ENCODE measurements around the gene DEDD2. TPM values are rescaled to one million over a fixed set of nuclear protein-coding genes. Genes with fewer than 3 reads are reported as not detected.

Gene DEDD2
- total and polyA plus RNA-seq, 10 of the 15 experiments (the other 5 are each of a cell fraction or from before 2014, with no cell fraction given), result 2.5 to 24.7 (median 17.6) TPM

DNA sequence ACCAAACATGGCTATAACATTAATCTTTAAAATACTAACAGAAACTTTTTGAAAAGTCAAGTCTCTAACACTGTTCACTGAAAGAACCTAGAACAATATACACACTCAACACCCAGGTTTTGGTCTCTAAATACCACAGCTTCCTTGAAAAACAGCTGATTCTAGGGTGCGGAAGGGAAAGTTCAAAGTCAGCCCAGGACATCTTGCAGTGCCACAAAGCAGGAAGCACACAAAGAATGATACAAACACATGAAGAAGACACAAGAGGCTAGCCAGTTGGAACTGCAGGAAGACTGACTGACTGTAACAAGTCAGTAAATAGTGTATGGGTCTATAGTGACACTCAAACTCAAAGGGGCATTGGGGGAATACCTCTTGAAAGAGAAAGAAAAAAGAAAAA lies 4.6 kb downstream of the DEDD2 start:
- H3K9me3 ChIP-seq (replicated peaks; ENCODE audit: control insufficient read depth, insufficient read depth, low read length), result no peaks in the 10 kb centered on the region
- ATAC-seq, result no peak
- H3K79me2 ChIP-seq (ENCODE audit: control insufficient read depth, insufficient read depth, low read length), result peaks cover 33% of the 10 kb centered on the region
- H3K36me3 ChIP-seq (ENCODE audit: control insufficient read depth in 2 of 2, insufficient read depth in 2 of 2, low read length in 1 of 2), result peaks cover 13 to 28% of the 10 kb centered on the region in 2 experiments
- ChIA-PET RAD21 (ENCODE audit: unreplicated experiment) (no interaction called here), CTCF (interaction anchor here (0.7 kb wide), 1 partner anchor 99 kb away, joined by 3 read pairs; no protein-coding TSS in a partner anchor), SMC1A (ENCODE audit: uncharacterized antibody, unreplicated experiment) (interaction anchor here (1.0 kb wide), 1 partner anchor 11 kb away, joined by 3 read pairs; no protein-coding TSS in a partner anchor), POLR2A (interaction anchor here (0.6 to 1.4 kb wide), 3 partner anchors 11 to 109 kb away, joined by 3 to 4 read pairs (median 3); partner anchors contain the start of gene GSK3A)
- 93% methylated on average over 1 of the region's 1 CpG for WGBS (ENCODE audit: insufficient coverage, insufficient replicate concordance, low lambda C conversion rate, missing lambda C conversion rate)
- H3K27me3 ChIP-seq (replicated peaks in 1 of 2; ENCODE audit: control insufficient read depth in 2 of 2, insufficient read depth in 2 of 2, low read length in 1 of 2), result no peaks in the 10 kb centered on the region
- no peak overlapping the region for H2AFZ ChIP-seq (ENCODE audit: control insufficient read depth, low read depth, low read length)
- DNase-seq (ENCODE audit: low read depth, low spot score), result no peak
- in situ Hi-C loops (cut with MboI) (no loop called here), intact Hi-C loops (cut with micrococcal nuclease; ENCODE audit: unreplicated experiment) (no loop called here)
- no peak for FAIRE-seq
- no peaks in the 10 kb centered on the region for H4K20me1 ChIP-seq (ENCODE audit: control insufficient read depth, insufficient read depth)
- no peak overlapping the region for H3K27ac ChIP-seq (ENCODE audit: control insufficient read depth, insufficient read depth)
- H3K4me1 ChIP-seq (ENCODE audit: control insufficient read depth, insufficient read depth, low read length), result peaks cover 5% of the 10 kb centered on the region
- BruUV-seq (replicated peaks), result no TSS peak
- no peak overlapping the region for H3K9ac ChIP-seq (ENCODE audit: control insufficient read depth, insufficient read depth, low read length)
- no peak overlapping the region; the same call in 1 of the 2 replicates for H3K4me2 ChIP-seq (ENCODE audit: control insufficient read depth, insufficient read depth)
- no peak overlapping the region for H3K4me3 ChIP-seq
- TF ChIP-seq, protein P1, sequence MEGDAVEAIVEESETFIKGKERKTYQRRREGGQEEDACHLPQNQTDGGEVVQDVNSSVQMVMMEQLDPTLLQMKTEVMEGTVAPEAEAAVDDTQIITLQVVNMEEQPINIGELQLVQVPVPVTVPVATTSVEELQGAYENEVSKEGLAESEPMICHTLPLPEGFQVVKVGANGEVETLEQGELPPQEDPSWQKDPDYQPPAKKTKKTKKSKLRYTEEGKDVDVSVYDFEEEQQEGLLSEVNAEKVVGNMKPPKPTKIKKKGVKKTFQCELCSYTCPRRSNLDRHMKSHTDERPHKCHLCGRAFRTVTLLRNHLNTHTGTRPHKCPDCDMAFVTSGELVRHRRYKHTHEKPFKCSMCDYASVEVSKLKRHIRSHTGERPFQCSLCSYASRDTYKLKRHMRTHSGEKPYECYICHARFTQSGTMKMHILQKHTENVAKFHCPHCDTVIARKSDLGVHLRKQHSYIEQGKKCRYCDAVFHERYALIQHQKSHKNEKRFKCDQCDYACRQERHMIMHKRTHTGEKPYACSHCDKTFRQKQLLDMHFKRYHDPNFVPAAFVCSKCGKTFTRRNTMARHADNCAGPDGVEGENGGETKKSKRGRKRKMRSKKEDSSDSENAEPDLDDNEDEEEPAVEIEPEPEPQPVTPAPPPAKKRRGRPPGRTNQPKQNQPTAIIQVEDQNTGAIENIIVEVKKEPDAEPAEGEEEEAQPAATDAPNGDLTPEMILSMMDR (IDR thresholded peaks at IDR 0.05 in 2 of 3, conservative IDR thresholded peaks at IDR 0.05 in 1 of 3; ENCODE audit: control insufficient read depth in 2 of 3, extremely low read depth in 1 of 3, insufficient read depth in 1 of 3, low read depth in 3 of 3, low read length in 3 of 3), result no peak
- TF ChIP-seq POLR2A (IDR thresholded peaks at IDR 0.05; ENCODE audit: low read depth, low read length) (no peak), TCF12 (IDR thresholded peaks at IDR 0.05; ENCODE audit: low read depth, low read length) (no peak), RB1 (IDR thresholded peaks at IDR 0.05; ENCODE audit: borderline replicate concordance) (no peak), MEF2B (IDR thresholded peaks at IDR 0.05; ENCODE audit: partially characterized antibody, poor library complexity, severe bottlenecking) (no peak), FOS (IDR thresholded peaks at IDR 0.05; ENCODE audit: borderline replicate concordance, extremely low read depth, insufficient read length) (no peak), SPI1 (IDR thresholded peaks at IDR 0.05; ENCODE audit: borderline replicate concordance, insufficient read depth, low read depth, low read length) (no peak)
- TF ChIP-seq, protein P2, sequence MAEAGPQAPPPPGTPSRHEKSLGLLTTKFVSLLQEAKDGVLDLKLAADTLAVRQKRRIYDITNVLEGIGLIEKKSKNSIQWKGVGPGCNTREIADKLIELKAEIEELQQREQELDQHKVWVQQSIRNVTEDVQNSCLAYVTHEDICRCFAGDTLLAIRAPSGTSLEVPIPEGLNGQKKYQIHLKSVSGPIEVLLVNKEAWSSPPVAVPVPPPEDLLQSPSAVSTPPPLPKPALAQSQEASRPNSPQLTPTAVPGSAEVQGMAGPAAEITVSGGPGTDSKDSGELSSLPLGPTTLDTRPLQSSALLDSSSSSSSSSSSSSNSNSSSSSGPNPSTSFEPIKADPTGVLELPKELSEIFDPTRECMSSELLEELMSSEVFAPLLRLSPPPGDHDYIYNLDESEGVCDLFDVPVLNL (IDR thresholded peaks at IDR 0.05; ENCODE audit: low read depth, low read length), result no peak
- TF ChIP-seq, protein P3, sequence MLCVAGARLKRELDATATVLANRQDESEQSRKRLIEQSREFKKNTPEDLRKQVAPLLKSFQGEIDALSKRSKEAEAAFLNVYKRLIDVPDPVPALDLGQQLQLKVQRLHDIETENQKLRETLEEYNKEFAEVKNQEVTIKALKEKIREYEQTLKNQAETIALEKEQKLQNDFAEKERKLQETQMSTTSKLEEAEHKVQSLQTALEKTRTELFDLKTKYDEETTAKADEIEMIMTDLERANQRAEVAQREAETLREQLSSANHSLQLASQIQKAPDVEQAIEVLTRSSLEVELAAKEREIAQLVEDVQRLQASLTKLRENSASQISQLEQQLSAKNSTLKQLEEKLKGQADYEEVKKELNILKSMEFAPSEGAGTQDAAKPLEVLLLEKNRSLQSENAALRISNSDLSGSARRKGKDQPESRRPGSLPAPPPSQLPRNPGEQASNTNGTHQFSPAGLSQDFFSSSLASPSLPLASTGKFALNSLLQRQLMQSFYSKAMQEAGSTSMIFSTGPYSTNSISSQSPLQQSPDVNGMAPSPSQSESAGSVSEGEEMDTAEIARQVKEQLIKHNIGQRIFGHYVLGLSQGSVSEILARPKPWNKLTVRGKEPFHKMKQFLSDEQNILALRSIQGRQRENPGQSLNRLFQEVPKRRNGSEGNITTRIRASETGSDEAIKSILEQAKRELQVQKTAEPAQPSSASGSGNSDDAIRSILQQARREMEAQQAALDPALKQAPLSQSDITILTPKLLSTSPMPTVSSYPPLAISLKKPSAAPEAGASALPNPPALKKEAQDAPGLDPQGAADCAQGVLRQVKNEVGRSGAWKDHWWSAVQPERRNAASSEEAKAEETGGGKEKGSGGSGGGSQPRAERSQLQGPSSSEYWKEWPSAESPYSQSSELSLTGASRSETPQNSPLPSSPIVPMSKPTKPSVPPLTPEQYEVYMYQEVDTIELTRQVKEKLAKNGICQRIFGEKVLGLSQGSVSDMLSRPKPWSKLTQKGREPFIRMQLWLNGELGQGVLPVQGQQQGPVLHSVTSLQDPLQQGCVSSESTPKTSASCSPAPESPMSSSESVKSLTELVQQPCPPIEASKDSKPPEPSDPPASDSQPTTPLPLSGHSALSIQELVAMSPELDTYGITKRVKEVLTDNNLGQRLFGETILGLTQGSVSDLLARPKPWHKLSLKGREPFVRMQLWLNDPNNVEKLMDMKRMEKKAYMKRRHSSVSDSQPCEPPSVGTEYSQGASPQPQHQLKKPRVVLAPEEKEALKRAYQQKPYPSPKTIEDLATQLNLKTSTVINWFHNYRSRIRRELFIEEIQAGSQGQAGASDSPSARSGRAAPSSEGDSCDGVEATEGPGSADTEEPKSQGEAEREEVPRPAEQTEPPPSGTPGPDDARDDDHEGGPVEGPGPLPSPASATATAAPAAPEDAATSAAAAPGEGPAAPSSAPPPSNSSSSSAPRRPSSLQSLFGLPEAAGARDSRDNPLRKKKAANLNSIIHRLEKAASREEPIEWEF (IDR thresholded peaks at IDR 0.05; ENCODE audit: insufficient replicate concordance, low read depth, low read length), result no peak
- TF ChIP-seq, protein P4, sequence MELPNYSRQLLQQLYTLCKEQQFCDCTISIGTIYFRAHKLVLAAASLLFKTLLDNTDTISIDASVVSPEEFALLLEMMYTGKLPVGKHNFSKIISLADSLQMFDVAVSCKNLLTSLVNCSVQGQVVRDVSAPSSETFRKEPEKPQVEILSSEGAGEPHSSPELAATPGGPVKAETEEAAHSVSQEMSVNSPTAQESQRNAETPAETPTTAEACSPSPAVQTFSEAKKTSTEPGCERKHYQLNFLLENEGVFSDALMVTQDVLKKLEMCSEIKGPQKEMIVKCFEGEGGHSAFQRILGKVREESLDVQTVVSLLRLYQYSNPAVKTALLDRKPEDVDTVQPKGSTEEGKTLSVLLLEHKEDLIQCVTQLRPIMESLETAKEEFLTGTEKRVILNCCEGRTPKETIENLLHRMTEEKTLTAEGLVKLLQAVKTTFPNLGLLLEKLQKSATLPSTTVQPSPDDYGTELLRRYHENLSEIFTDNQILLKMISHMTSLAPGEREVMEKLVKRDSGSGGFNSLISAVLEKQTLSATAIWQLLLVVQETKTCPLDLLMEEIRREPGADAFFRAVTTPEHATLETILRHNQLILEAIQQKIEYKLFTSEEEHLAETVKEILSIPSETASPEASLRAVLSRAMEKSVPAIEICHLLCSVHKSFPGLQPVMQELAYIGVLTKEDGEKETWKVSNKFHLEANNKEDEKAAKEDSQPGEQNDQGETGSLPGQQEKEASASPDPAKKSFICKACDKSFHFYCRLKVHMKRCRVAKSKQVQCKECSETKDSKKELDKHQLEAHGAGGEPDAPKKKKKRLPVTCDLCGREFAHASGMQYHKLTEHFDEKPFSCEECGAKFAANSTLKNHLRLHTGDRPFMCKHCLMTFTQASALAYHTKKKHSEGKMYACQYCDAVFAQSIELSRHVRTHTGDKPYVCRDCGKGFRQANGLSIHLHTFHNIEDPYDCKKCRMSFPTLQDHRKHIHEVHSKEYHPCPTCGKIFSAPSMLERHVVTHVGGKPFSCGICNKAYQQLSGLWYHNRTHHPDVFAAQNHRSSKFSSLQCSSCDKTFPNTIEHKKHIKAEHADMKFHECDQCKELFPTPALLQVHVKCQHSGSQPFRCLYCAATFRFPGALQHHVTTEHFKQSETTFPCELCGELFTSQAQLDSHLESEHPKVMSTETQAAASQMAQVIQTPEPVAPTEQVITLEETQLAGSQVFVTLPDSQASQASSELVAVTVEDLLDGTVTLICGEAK (IDR thresholded peaks at IDR 0.05; ENCODE audit: borderline replicate concordance), result no peak

All from GM12878 (cell line).